ENCODE results near the gene PLOD3.
A peak's percentile ranks its signal among the peaks of the same experiment; 100 is the strongest.

Gene PLOD3

DNA sequence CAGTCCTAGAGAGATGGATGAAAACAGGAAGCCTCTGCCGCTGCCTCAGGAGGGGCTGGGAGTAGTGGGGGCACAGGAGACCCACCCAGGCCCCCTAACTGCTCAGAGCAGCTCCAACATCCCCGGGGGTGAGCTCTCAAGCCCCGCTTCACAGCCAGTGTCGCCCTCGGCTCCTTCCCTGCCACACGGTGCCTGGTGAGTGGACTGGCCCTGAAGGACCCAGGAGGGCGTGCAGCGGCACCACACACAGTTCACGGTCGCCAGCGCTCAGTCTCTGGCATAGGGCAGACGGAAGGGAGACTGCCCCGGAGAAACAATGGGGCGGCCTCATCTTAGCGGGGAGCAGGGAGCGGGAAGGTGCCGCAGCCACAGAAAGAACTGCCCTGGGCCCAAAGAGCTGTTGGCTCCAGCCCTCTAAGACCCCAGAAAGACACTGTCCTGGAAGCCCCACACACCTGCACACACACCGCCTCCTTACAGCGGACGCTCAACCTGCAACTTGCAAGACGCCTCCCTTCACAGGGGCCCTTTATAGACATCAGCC is 19.0 kb upstream of the PLOD3 start:
- TF ChIP-seq, protein P1, sequence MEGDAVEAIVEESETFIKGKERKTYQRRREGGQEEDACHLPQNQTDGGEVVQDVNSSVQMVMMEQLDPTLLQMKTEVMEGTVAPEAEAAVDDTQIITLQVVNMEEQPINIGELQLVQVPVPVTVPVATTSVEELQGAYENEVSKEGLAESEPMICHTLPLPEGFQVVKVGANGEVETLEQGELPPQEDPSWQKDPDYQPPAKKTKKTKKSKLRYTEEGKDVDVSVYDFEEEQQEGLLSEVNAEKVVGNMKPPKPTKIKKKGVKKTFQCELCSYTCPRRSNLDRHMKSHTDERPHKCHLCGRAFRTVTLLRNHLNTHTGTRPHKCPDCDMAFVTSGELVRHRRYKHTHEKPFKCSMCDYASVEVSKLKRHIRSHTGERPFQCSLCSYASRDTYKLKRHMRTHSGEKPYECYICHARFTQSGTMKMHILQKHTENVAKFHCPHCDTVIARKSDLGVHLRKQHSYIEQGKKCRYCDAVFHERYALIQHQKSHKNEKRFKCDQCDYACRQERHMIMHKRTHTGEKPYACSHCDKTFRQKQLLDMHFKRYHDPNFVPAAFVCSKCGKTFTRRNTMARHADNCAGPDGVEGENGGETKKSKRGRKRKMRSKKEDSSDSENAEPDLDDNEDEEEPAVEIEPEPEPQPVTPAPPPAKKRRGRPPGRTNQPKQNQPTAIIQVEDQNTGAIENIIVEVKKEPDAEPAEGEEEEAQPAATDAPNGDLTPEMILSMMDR (IDR thresholded peaks at IDR 0.05; ENCODE audit: insufficient read depth, low read depth, low read length, missing control alignments): no peak
- DNase-seq (ENCODE audit: low read depth): no peak

DNA sequence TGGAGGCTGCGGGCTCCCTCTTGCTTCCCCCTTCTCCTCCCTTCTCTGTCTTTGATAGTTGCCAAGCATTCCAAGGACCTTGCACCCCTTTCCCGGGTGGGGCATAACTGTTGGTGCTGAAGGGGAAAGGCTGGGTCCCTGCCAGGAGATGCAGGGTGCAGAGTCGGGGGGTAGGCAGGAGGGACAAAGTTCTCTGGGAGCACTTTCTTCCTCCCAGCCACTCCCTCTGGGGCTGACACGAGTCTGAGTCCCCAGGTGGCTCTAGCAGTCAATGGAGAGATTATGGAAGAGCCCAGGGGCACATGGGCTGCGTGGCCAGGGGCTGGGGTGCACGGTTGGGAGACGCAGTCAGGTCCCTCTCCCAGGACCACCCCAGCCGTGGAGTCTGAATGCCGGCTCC is 18.1 kb upstream of the PLOD3 start:
- TF ChIP-seq, protein P1 (IDR thresholded peaks at IDR 0.05; ENCODE audit: insufficient read depth, low read depth, low read length, missing control alignments): no peak
- DNase-seq (ENCODE audit: low read depth): no peak
- no peak overlapping the region for H3K4me3 ChIP-seq (ENCODE audit: low read length)

More for the DNA sequence above, 19.0 kb upstream of the PLOD3 start:
- no peak overlapping the region for H3K4me3 ChIP-seq (ENCODE audit: low read length)

DNA sequence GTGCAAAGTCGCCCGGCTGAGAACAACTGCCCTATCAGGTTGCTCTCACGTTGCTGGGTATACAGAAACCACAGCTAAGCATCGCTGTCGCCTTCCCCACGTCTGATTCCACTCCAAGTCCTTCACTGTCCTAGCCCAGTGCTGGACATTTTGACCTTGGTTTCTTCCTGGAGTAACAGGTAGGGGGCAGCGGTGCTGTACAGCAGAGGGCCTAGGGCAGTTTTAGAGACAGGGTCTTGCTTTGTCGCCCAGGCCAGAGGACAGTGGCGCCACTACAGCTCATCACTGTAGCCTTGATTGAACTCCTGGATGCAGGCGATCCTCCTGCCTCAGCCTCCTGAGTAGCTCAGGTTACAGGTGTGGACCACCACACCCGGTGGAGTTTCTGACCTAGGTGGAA is 17.7 kb upstream of the PLOD3 start:
- no peak overlapping the region for H3K4me3 ChIP-seq (ENCODE audit: low read length)
- DNase-seq (ENCODE audit: low read depth): no peak
- TF ChIP-seq, protein P1 (IDR thresholded peaks at IDR 0.05; ENCODE audit: insufficient read depth, low read depth, low read length, missing control alignments): peak; percentile 25

DNA sequence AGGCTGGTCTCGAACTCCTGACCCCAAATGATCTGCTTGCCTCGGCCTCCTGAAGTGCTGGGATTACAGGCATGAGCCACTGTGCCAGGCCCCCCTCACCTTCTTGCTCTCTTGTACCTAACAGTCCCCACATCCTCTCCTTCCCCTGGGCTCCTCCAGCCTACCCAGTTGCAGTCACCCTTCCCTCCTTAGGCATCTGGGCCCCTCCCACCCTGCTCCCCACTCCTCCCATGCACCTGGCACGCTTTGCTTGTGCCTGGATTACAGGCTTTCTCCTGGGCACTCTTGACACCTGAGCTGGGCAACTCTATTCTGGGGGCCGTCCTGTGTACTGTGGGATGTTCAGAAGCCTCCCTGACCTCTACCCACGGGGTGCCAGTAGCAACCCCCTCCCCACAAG is 17.3 kb upstream of the PLOD3 start:
- DNase-seq (ENCODE audit: low read depth): no peak
- TF ChIP-seq, protein P1 (IDR thresholded peaks at IDR 0.05; ENCODE audit: insufficient read depth, low read depth, low read length, missing control alignments): no peak
- H3K4me3 ChIP-seq (ENCODE audit: low read length): no peak overlapping the region

DNA sequence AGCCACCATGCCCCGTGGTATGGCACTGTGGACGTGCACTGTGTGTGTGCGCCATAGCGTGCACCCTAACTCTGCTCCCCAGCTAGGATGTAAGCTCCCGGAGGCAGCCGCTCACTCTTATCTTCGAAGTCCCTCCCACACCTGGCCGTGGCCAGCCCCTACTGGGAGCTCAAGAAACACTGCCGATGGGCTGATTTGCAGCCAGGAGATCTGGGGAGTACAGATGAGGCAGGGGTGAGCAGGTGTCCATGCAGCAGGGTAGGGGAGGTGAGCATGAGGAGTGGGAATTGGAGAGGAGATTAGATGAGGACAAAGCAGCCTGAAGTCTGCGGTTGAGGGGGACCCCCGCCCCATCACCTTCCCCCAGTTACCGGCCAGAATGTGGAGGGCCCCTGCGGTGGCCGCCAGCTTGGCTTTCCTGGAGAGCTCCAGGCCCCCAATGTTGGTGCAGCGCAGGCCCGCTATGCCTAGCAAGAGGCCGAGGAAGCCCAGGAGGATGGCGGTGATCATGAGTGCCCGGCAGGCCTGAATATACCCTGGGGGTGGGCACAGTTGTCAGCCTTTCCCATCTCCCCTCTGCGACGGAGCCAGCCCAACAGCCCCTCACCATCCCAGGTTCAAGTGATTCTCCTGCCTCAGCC is 16.6 kb upstream of the PLOD3 start:
- no peak overlapping the region for H3K4me3 ChIP-seq (ENCODE audit: low read length)
- TF ChIP-seq, protein P1 (IDR thresholded peaks at IDR 0.05; ENCODE audit: insufficient read depth, low read depth, low read length, missing control alignments): no peak
- no peak for DNase-seq (ENCODE audit: low read depth)

DNA sequence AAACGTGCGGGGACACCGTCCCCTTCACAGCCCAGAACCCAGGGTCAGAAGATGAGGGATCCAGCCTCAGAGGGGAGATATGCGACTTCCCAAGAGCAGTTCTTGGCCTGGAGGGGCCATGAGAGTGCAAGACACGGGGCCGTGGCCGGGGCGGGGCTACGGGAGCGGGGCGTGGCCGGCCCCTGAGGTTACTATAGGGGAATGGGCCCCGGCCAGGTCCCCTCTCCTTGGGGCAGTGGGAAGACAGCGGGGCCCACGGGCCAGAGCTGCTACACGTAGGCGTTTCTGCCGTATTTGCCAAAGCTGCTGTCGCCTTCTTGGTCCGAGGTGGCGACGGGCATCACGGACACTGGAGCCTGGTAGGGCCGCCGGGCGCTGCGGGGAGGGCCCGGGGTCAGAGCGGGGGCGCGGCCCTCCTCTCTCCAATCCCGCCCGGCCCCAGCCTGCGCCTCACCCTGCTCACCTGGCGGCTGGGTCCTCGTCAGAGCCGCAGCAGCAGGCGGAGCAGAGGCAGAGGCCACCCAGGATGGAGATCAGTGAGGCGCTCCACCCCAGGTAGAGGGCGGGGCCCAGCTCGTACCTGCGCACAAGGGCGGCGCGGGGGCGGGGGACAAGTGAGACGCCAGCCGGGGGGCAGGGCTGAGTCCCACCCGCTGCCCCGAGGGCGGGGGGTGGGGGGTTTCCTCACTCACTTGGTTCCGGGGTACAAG is 14.9 kb upstream of the PLOD3 start:
- TF ChIP-seq, protein P1 (IDR thresholded peaks at IDR 0.05; ENCODE audit: insufficient read depth, low read depth, low read length, missing control alignments): no peak
- peak; percentile 82 for DNase-seq (ENCODE audit: low read depth)
- H3K4me3 ChIP-seq (ENCODE audit: low read length): peak overlapping the region; percentile 46

Measured in epithelial cell of esophagus (primary cell).